HFF-Myc (cell line): ENCODE measurements around the gene CC2D2A.

Source experiments
- DNase-seq: peaks from one replicate; pipeline ENCODE4 v3.0.0-alpha.2; 2011; ENCODE audit warnings: low read depth; ENCODE audit errors: extremely low read depth
- H3K4me3 ChIP-seq: replicated peaks from 2 replicates; pipeline ENCODE4 v1.5.1; 2011; ENCODE audit warnings: low read depth, mild to moderate bottlenecking, control low read depth, low read length
- TF ChIP-seq, protein P1 (sequence below): IDR thresholded peaks from 2 replicates; pipeline ENCODE4 v1.5.1; 2012; ENCODE audit warnings: mild to moderate bottlenecking, low read depth, low read length, control low read depth; ENCODE audit errors: missing control alignments

The CC2D2A gene

DNA sequence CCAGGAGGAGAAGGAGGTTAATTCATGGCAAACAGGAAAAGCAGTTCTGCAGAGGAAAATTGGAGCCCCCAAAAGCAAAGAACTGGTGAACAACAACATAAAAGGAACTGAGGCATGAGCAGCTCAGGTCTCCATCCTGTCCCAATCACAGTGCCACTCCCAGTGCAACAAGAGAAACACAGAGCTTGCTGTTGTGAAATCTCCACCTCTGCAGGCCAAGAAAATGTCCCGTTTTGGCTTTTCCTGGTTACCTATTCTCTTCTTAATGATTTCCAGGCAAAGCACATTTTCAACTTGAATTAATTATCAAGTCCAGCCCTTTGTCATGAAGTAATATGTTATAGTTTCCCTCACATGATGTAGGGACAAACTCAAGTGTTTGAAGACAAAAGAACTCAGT lies 41.1 kb upstream of the CC2D2A start:
- TF ChIP-seq, protein P1, sequence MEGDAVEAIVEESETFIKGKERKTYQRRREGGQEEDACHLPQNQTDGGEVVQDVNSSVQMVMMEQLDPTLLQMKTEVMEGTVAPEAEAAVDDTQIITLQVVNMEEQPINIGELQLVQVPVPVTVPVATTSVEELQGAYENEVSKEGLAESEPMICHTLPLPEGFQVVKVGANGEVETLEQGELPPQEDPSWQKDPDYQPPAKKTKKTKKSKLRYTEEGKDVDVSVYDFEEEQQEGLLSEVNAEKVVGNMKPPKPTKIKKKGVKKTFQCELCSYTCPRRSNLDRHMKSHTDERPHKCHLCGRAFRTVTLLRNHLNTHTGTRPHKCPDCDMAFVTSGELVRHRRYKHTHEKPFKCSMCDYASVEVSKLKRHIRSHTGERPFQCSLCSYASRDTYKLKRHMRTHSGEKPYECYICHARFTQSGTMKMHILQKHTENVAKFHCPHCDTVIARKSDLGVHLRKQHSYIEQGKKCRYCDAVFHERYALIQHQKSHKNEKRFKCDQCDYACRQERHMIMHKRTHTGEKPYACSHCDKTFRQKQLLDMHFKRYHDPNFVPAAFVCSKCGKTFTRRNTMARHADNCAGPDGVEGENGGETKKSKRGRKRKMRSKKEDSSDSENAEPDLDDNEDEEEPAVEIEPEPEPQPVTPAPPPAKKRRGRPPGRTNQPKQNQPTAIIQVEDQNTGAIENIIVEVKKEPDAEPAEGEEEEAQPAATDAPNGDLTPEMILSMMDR = no peak
- no peak overlapping the region for H3K4me3 ChIP-seq
- no peak for DNase-seq

GRCh38 chr4:15434091-15434490 lies 35.6 kb upstream of the CC2D2A start:
- no peak for DNase-seq
- H3K4me3 ChIP-seq = no peak overlapping the region
- TF ChIP-seq, protein P1 = no peak

- DNase-seq = no peak
- TF ChIP-seq, protein P1 = no peak
- no peak overlapping the region for H3K4me3 ChIP-seq
These were observed 35.0 kb upstream of the CC2D2A start for GRCh38 chr4:15434676-15435075.

DNA sequence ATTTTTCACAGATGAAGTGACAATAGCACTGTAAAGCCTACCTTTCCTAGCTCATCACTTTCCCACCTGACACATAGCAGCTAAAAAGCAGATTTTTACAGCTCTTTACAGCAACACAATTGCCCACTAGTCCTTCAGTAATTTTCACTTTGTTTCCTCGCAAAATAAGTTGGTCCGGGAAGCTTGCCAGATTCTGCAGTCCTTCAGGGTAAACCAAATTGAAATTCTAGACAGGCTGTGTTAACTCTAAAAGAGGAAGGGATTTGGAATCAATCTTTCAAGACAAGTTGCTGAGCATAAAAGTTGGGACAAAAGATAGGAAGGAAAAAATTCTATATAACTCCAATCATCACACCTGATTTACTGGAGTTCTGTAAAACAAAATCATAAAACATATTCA lies 33.2 kb upstream of the CC2D2A start:
- no peak for DNase-seq
- H3K4me3 ChIP-seq = no peak overlapping the region
- TF ChIP-seq, protein P1 = no peak

GRCh38 chr4:15438939-15439524 lies 30.6 kb upstream of the CC2D2A start:
- TF ChIP-seq, protein P1 = no peak
- H3K4me3 ChIP-seq = no peak overlapping the region
- DNase-seq = peak; percentile 10

DNA sequence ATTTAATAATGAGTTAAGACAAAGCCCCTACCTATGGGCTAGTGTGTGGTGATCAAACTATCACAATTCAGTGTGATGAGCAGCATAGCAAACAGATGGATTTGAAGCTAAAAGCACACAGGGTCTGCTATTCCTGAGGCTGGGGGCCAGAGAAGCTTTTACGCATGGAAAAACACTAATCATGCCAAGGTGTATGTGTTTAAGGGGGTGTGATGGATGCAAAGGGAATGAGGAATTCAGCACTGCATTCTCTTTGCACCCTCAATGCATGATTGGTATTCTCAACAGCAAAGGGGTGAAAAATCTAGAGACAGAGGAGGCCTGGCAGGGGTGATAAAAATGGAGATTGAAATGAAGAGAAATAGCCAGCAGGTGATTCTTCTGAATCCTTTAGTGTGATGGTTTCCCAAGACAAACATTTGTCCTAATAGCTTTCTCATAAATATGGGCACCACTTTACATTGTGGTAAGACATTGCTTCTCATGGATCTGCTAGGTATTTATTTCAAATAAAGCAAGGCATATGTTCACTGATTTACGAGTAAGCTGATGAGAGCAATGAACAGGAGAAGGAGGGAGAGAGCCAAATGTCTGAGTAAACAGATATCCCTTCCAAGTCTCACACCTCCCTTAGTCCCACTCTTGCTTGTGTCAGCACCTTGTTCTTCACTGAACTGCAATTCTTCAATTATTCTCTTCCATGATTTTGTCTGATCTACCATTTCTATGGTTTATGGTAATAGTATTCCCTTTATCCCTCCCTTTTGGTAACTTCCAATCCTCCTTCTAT lies 26.1 kb upstream of the CC2D2A start:
- H3K4me3 ChIP-seq = no peak overlapping the region
- no peak for DNase-seq
- TF ChIP-seq, protein P1 = no peak

GRCh38 chr4:15444276-15444675 lies 25.4 kb upstream of the CC2D2A start:
- TF ChIP-seq, protein P1 = no peak
- H3K4me3 ChIP-seq = no peak overlapping the region
- DNase-seq = no peak
